Occipital lobe (tissue), 2 donors: ENCODE results near the gene CLRN3. TPM values are rescaled to one million over a fixed set of nuclear protein-coding genes. Genes with fewer than 3 reads are reported as not detected.

Source experiments
- DNase-seq: peaks from one replicate; lab custom pipeline; 2025; lab: John Stamatoyannopoulos, UW
- total RNA-seq: library from RNA; depleted of rRNA; stranded (reverse); fragments of >200 nt; gene quantifications from one replicate; pipeline ENCODE4 v1.2.3, GENCODE V29; 2014

The CLRN3 gene
- total RNA-seq = 0.62 TPM

GRCh38 chr10:127892743-127893142 is at the start of gene CLRN3:
Gene CLRN3 (minus strand): TSS chr10:127892941. CDS start chr10:127892784, 157 bp downstream.
- DNase-seq = no peak

GRCh38 chr10:127940866-127941640 is 48.3 kb upstream of the CLRN3 start:
- no peak for DNase-seq

- no peak for DNase-seq
Observed at GRCh38 chr10:127939786-127940330, 47.1 kb upstream of the CLRN3 start.

- no peak for DNase-seq
Observed at GRCh38 chr10:127937915-127938463, 45.2 kb upstream of the CLRN3 start.

GRCh38 chr10:127937069-127937468 is 44.3 kb upstream of the CLRN3 start:
- no peak for DNase-seq

GRCh38 chr10:127935071-127935561 is 42.4 kb upstream of the CLRN3 start:
- DNase-seq = no peak

- DNase-seq = no peak
Observed at GRCh38 chr10:127934383-127934782, 41.6 kb upstream of the CLRN3 start.

- no peak for DNase-seq
Observed at GRCh38 chr10:127933271-127933670, 40.5 kb upstream of the CLRN3 start.

- DNase-seq = peak; percentile 49
Observed at GRCh38 chr10:127932521-127933270, 40.0 kb upstream of the CLRN3 start.

GRCh38 chr10:127928021-127928806 is 35.5 kb upstream of the CLRN3 start:
- no peak for DNase-seq

- no peak for DNase-seq
Observed at GRCh38 chr10:127926455-127926854, 33.7 kb upstream of the CLRN3 start.

GRCh38 chr10:127925471-127926207 is 32.9 kb upstream of the CLRN3 start:
- DNase-seq = no peak

GRCh38 chr10:127923646-127924045 is 30.9 kb upstream of the CLRN3 start:
- no peak for DNase-seq

GRCh38 chr10:127922675-127923366 is 30.1 kb upstream of the CLRN3 start:
- peak; percentile 43 for DNase-seq

- no peak for DNase-seq
Observed at GRCh38 chr10:127922206-127922605, 29.5 kb upstream of the CLRN3 start.

GRCh38 chr10:127921753-127922145 is 29.0 kb upstream of the CLRN3 start:
- no peak for DNase-seq

- DNase-seq = no peak
Observed at GRCh38 chr10:127921075-127921752, 28.5 kb upstream of the CLRN3 start.

- no peak for DNase-seq
Observed at GRCh38 chr10:127920306-127921074, 27.7 kb upstream of the CLRN3 start.
